CD4-positive, alpha-beta T cell (primary cell): ENCODE results near the gene COL15A1. TPM values are rescaled to one million over a fixed set of nuclear protein-coding genes. Genes with fewer than 3 reads are reported as not detected.

ENCODE experiments used
- ATAC-seq: fragments of 200-7000 bp; cut with Tn5 transposase; one replicate; pipeline ENCODE4 v1.10.0; 2022; ENCODE audit warnings: mild to moderate bottlenecking; ENCODE audit not compliant: poor library complexity
- CTCF ChIA-PET: fragments of 350-600 bp; sonication (Branson Sonifier 250); formaldehyde crosslinking; loops from one replicate; lab custom pipeline; 2021; ENCODE audit warnings: antibody characterized with exemption, inconsistent platforms; lab: Charles Lee
- POLR2A ChIA-PET: fragments of 350-600 bp; sonication (Branson Sonifier 250); formaldehyde crosslinking; loops from one replicate; lab custom pipeline; 2021; ENCODE audit warnings: antibody characterized with exemption, inconsistent platforms; lab: Charles Lee
- DNase-seq, 14 experiments: peaks; one replicate each; pipeline ENCODE4 v3.0.0-alpha.2; 2013 to 2020; ENCODE audit warnings: mixed read lengths in 2 of 14
- H3K27ac ChIP-seq, 2 donors: one replicate each; pipeline versions ENCODE4 v1.5.1 to v1.7.0; 2013; ENCODE audit warnings: low read length in 2 of 2, low read depth in 1 of 2, mild to moderate bottlenecking in 1 of 2
- H3K27me3 ChIP-seq, 2 experiments: 1 replicate in 1 of 2; 2 replicates in 1 of 2; pipeline versions ENCODE4 v1.6.1 to v1.7.0; 2013; ENCODE audit warnings: low read length in 2 of 2, control low read depth in 1 of 2, mild to moderate bottlenecking in 1 of 2, moderate library complexity in 1 of 2; ENCODE audit not compliant: insufficient read depth in 2 of 2, control insufficient read depth in 1 of 2
- H3K36me3 ChIP-seq: one replicate; pipeline ENCODE4 v1.6.1; 2013; ENCODE audit warnings: low read length, control low read depth; ENCODE audit not compliant: insufficient read depth
- H3K4me1 ChIP-seq: one replicate; pipeline ENCODE4 v1.6.1; 2013; ENCODE audit warnings: low read length, control low read depth; ENCODE audit not compliant: insufficient read depth
- H3K4me3 ChIP-seq: one replicate; pipeline ENCODE4 v1.5.1; 2013; ENCODE audit warnings: mild to moderate bottlenecking, low read length, moderate library complexity
- H3K9me3 ChIP-seq, 2 experiments: 1 replicate in 1 of 2; 2 replicates in 1 of 2; pipeline versions ENCODE4 v1.6.1 to v1.7.0; 2013; ENCODE audit warnings: low read length in 2 of 2, mild to moderate bottlenecking in 2 of 2, control low read depth in 1 of 2, moderate library complexity in 1 of 2; ENCODE audit not compliant: control insufficient read depth in 1 of 2, insufficient read depth in 1 of 2
- H3K27ac Mint-ChIP-seq: one replicate; pipeline ENCODE4 v1.8.0; 2020; ENCODE audit warnings: mixed read lengths
- H3K27me3 Mint-ChIP-seq: one replicate; pipeline ENCODE4 v1.8.0; 2021; ENCODE audit warnings: mixed read lengths
- H3K36me3 Mint-ChIP-seq: one replicate; pipeline ENCODE4 v1.8.0; 2021; ENCODE audit warnings: low read depth, mixed read lengths
- H3K4me1 Mint-ChIP-seq: one replicate; pipeline ENCODE4 v1.8.0; 2021; ENCODE audit warnings: low read depth, mixed read lengths
- H3K4me3 Mint-ChIP-seq: one replicate; pipeline ENCODE4 v1.8.0; 2020; ENCODE audit warnings: mild to moderate bottlenecking, mixed read lengths
- H3K9me3 Mint-ChIP-seq: one replicate; pipeline ENCODE4 v1.8.0; 2020; ENCODE audit warnings: mixed read lengths
- intact Hi-C, 2 experiments: fragments of 100-400 bp; cut with DNase I in 1 of 2; cut with micrococcal nuclease in 1 of 2; formaldehyde crosslinking; loops; one replicate each; pipeline versions ENCODE4 v1.15.1 to v1.9.0; 2023 to 2025; cut with DNase I, micrococcal nuclease
- total RNA-seq, 174 experiments: library from RNA in 2 of 174; stranded (reverse) in 2 of 174; gene quantifications; one replicate each; pipeline ENCODE4 v1.2.3 and lab custom pipeline; 2021 to 2026
- TF ChIP-seq, protein P1 (sequence below): fragments of 200-600 bp; IDR thresholded peaks from one replicate; pipeline ENCODE4 v1.8.0; 2022; ENCODE audit warnings: antibody characterized with exemption, mild to moderate bottlenecking

COL15A1 gene
- total RNA-seq, 2 experiments from 2014 or later: not detected

DNA sequence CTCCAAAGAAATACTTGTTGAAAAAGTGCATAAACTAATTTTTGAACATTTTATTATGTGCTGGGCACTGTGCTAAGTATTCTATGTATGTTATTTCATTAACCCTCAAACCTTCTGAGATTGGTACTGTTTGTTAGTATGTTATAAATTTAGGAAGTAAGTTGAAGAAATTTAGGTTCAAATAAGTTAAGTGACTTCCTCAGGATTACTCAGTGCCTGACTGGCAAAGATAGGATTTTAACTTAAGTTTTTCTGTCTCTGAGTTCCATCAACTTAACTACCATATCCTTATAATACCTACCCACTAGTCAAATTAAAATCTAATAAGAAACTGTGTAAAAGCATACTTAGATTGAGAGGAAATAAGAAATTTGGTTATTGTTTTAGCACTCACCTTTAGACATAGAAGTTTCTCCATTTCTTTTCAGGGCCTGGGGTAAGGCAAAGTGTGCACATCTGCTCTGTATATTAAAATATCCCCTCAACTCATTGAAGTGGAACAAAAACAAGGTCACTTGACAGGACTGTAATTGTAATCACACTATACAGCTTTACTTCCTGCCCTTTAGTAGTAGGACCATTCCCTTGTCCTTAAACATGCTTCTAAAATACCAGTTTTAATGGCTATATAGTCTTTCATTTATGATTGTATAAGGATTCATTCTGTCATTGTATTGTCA lies 176.4 kb downstream of the COL15A1 start:
- no peaks in the 10 kb centered on the region for H3K36me3 Mint-ChIP-seq
- no peak overlapping the region for H3K4me3 ChIP-seq
- no peak for ATAC-seq
- ChIA-PET POLR2A (interaction anchor here (0.6 to 5.3 kb wide), 9 partner anchors 9 to 93 kb away, joined by 3 to 53 read pairs (median 5); partner anchors contain the start of gene TGFBR1), CTCF (interaction anchor here (2.1 to 2.5 kb wide), 2 partner anchors 16 to 21 kb away, joined by 9 read pairs; no protein-coding TSS in a partner anchor)
- TF ChIP-seq, protein P1, sequence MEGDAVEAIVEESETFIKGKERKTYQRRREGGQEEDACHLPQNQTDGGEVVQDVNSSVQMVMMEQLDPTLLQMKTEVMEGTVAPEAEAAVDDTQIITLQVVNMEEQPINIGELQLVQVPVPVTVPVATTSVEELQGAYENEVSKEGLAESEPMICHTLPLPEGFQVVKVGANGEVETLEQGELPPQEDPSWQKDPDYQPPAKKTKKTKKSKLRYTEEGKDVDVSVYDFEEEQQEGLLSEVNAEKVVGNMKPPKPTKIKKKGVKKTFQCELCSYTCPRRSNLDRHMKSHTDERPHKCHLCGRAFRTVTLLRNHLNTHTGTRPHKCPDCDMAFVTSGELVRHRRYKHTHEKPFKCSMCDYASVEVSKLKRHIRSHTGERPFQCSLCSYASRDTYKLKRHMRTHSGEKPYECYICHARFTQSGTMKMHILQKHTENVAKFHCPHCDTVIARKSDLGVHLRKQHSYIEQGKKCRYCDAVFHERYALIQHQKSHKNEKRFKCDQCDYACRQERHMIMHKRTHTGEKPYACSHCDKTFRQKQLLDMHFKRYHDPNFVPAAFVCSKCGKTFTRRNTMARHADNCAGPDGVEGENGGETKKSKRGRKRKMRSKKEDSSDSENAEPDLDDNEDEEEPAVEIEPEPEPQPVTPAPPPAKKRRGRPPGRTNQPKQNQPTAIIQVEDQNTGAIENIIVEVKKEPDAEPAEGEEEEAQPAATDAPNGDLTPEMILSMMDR: no peak
- no peaks in the 10 kb centered on the region for H3K27me3 ChIP-seq
- intact Hi-C loops: loop anchor here in 1 of 2 experiments (1.0 kb wide), 1 partner anchor 13 kb away; no protein-coding TSS in a partner anchor
- peak overlapping the region; percentile 42 for H3K4me3 Mint-ChIP-seq
- H3K4me1 ChIP-seq: peaks cover 22% of the 10 kb centered on the region
- DNase-seq: no peak
- H3K36me3 ChIP-seq: peaks cover 2% of the 10 kb centered on the region
- no peaks in the 10 kb centered on the region for H3K9me3 ChIP-seq
- H3K27ac Mint-ChIP-seq: peak overlapping the region; percentile 70
- no peaks in the 10 kb centered on the region for H3K9me3 Mint-ChIP-seq
- H3K27me3 Mint-ChIP-seq: no peaks in the 10 kb centered on the region
- H3K27ac ChIP-seq: peak overlapping the region in 1 of 2 donors; percentile 22
- peaks cover 80% of the 10 kb centered on the region for H3K4me1 Mint-ChIP-seq

Other genes starting within 250 kb of the COL15A1 start
- not detected for gene GABBR2, start 235.0 kb upstream of the COL15A1 start, total RNA-seq
- 10 to 100 TPM; 11.8 to 12.2 TPM for gene ANKS6, start 147.4 kb upstream of the COL15A1 start, total RNA-seq
- gene GALNT12, start 136.2 kb upstream of the COL15A1 start, total RNA-seq: 10 to 100 TPM in 1 of 2 experiments, 1 to 10 TPM in 1; 8.7 to 11.5 TPM
- gene TGFBR1, start 161.2 kb downstream of the COL15A1 start, total RNA-seq: 10 to 100 TPM; 12.9 to 14.6 TPM